PFSK-1 (cell line): ENCODE data around the gene RNF141. TPM values are rescaled to one million over a fixed set of nuclear protein-coding genes. Genes with fewer than 3 reads are reported as not detected.

Experiments
- FOXP2 ChIP-seq: optimal IDR thresholded peaks from 2 replicates; pipeline ENCODE3; 2011; ENCODE audit warnings: borderline replicate concordance, control low read depth, inconsistent platforms; ENCODE audit not compliant: insufficient read depth; ENCODE audit errors: extremely low read length, extremely low read depth
- POLR2AphosphoS5 ChIP-seq: IDR thresholded peaks from 2 replicates; pipeline ENCODE4 v1.6.1; 2012; ENCODE audit warnings: low read depth, mild to moderate bottlenecking, control low read depth, low read length, moderate library complexity
- SIN3A ChIP-seq: IDR thresholded peaks from 2 replicates; pipeline ENCODE4 v1.6.1; 2012; ENCODE audit warnings: mild to moderate bottlenecking, low read length, moderate library complexity, borderline replicate concordance; ENCODE audit not compliant: insufficient read depth
- TAF1 ChIP-seq: IDR thresholded peaks from 2 replicates; pipeline ENCODE4 v1.6.1; 2012; ENCODE audit warnings: low read length, control low read depth, borderline replicate concordance; ENCODE audit not compliant: insufficient read depth
- polyA plus RNA-seq: library from polyadenylated mRNA; unstranded; fragments of >200 nt; gene quantifications from one replicate; pipeline ENCODE4 v1.2.1, GENCODE V29; 2012; ENCODE audit warnings: low read depth, missing spikeins; ENCODE audit not compliant: insufficient read length
- TF ChIP-seq, protein P1 (sequence below), 2 experiments: IDR thresholded peaks; 2 replicates each; pipeline versions ENCODE4 v1.6.1 to v1.8.0; 2011 to 2012; ENCODE audit warnings: low read depth in 2 of 2, low read length in 2 of 2, control low read depth in 1 of 2, inconsistent platforms in 1 of 2, mild to moderate bottlenecking in 1 of 2, moderate library complexity in 1 of 2; ENCODE audit not compliant: insufficient read depth in 1 of 2

The RNF141 gene, protein sequence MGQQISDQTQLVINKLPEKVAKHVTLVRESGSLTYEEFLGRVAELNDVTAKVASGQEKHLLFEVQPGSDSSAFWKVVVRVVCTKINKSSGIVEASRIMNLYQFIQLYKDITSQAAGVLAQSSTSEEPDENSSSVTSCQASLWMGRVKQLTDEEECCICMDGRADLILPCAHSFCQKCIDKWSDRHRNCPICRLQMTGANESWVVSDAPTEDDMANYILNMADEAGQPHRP
- polyA plus RNA-seq = 4.1 TPM

DNA sequence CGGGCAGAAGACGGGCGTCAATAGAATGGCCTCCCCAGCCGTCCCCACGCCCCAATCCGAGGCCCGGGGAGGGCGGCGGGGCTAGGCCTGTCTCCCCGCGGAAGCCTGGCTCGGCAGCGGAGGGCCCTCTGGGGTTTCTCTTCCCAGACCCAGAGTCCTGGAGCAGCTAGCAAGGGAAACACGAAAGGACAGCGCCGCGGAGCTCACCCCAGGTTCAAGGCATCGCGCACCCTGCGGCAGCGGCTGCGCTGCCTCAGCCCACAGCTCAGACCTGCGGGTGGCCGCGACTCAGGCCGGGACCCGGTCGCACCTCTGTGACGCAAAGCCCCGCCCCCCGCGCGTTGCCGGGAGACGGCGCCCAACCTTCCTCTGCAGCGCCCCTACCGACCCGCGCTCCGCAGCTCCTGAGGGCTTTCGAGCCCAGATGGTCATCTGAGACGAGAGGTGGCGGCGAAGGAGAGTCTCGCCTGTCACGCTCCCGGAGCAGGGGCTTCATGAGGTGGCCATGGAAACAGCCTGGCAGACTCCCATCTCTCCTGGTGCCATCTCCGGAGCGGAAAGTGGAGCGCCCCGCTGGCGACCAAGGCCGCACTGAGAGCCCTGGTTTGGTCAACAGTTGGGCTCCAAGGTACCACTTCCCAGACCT, at the start of gene RNF141:
Gene RNF141 (minus strand): TSS at position 273 of the 646 bp plus-strand sequence. CDS start 7,029 bp downstream, outside the sequence.
- TF ChIP-seq TAF1 (0 out of 2 replicates have a peak, but pooled peaks have one; percentile 75), SIN3A (peak; percentile 77; the same call in 1 of the 2 replicates), FOXP2 (peak; percentile 94), POLR2AphosphoS5 (peak; percentile 90)
- TF ChIP-seq, protein P1, sequence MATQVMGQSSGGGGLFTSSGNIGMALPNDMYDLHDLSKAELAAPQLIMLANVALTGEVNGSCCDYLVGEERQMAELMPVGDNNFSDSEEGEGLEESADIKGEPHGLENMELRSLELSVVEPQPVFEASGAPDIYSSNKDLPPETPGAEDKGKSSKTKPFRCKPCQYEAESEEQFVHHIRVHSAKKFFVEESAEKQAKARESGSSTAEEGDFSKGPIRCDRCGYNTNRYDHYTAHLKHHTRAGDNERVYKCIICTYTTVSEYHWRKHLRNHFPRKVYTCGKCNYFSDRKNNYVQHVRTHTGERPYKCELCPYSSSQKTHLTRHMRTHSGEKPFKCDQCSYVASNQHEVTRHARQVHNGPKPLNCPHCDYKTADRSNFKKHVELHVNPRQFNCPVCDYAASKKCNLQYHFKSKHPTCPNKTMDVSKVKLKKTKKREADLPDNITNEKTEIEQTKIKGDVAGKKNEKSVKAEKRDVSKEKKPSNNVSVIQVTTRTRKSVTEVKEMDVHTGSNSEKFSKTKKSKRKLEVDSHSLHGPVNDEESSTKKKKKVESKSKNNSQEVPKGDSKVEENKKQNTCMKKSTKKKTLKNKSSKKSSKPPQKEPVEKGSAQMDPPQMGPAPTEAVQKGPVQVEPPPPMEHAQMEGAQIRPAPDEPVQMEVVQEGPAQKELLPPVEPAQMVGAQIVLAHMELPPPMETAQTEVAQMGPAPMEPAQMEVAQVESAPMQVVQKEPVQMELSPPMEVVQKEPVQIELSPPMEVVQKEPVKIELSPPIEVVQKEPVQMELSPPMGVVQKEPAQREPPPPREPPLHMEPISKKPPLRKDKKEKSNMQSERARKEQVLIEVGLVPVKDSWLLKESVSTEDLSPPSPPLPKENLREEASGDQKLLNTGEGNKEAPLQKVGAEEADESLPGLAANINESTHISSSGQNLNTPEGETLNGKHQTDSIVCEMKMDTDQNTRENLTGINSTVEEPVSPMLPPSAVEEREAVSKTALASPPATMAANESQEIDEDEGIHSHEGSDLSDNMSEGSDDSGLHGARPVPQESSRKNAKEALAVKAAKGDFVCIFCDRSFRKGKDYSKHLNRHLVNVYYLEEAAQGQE (IDR thresholded peaks at IDR 0.05; ENCODE audit: insufficient read depth in 1 of 2, low read depth in 2 of 2, low read length in 2 of 2) = no peak

- TF ChIP-seq, protein P1 (IDR thresholded peaks at IDR 0.05; ENCODE audit: insufficient read depth in 1 of 2, low read depth in 2 of 2, low read length in 2 of 2) = no peak
- TF ChIP-seq TAF1 (no peak), FOXP2 (no peak), SIN3A (no peak), POLR2AphosphoS5 (no peak)
Measured at GRCh38 chr11:10590218-10590915, 49.4 kb upstream of the RNF141 start.

- TF ChIP-seq, protein P1 (IDR thresholded peaks at IDR 0.05; ENCODE audit: insufficient read depth in 1 of 2, low read depth in 2 of 2, low read length in 2 of 2) = no peak
- TF ChIP-seq TAF1 (no peak), POLR2AphosphoS5 (no peak), SIN3A (no peak), FOXP2 (no peak)
Measured at GRCh38 chr11:10588904-10589303, 47.9 kb upstream of the RNF141 start.

- TF ChIP-seq POLR2AphosphoS5 (no peak), SIN3A (no peak)
Measured at GRCh38 chr11:10587995-10588394, 47.0 kb upstream of the RNF141 start.

GRCh38 chr11:10587388-10587787, 46.4 kb upstream of the RNF141 start:
- TF ChIP-seq SIN3A (no peak), POLR2AphosphoS5 (no peak)

GRCh38 chr11:10584071-10584501, 43.1 kb upstream of the RNF141 start:
- TF ChIP-seq POLR2AphosphoS5 (no peak), TAF1 (no peak), SIN3A (no peak)
